GM23338 (cell line): ENCODE measurements around the gene BNC2. TPM values are rescaled to one million over a fixed set of nuclear protein-coding genes. Genes with fewer than 3 reads are reported as not detected.
A peak's percentile ranks its signal among the peaks of the same experiment; 100 is the strongest.

Source experiments
- ATAC-seq: fragments of 200-7000 bp; cut with Tn5 transposase; 3 replicates; pipeline ENCODE4 v1.9.1; 2020
- DNase-seq: peaks from one replicate; pipeline ENCODE4 v3.0.0-alpha.2; 2015; ENCODE audit warnings: low spot score
- H2AFZ ChIP-seq: fragments of 200-600 bp; sonication (generic); 2 replicates; pipeline ENCODE4 v1.8.0; 2016; ENCODE audit warnings: antibody characterized with exemption, mild to moderate bottlenecking, moderate library complexity
- H3F3A ChIP-seq: fragments of 200-600 bp; sonication (generic); replicated peaks from 2 replicates; pipeline ENCODE4 v1.8.0; 2017; ENCODE audit warnings: antibody characterized with exemption, mixed run types, low read depth
- H3K27ac ChIP-seq: fragments of 200-600 bp; sonication (generic); 2 replicates; pipeline ENCODE4 v1.6.1; 2016; ENCODE audit warnings: low read depth
- H3K27me3 ChIP-seq: fragments of 200-600 bp; sonication (generic); 2 replicates; pipeline ENCODE4 v1.8.0; 2016; ENCODE audit warnings: mild to moderate bottlenecking, mixed run types, moderate library complexity; ENCODE audit not compliant: insufficient read depth
- H3K36me3 ChIP-seq: fragments of 200-600 bp; sonication (generic); 2 replicates; pipeline ENCODE4 v1.8.0; 2016; ENCODE audit warnings: mild to moderate bottlenecking; ENCODE audit not compliant: insufficient read depth
- H3K4me1 ChIP-seq: fragments of 200-600 bp; sonication (generic); 2 replicates; pipeline ENCODE4 v1.8.0; 2016; ENCODE audit warnings: mild to moderate bottlenecking, moderate library complexity; ENCODE audit not compliant: insufficient read depth
- H3K4me2 ChIP-seq: fragments of 200-600 bp; sonication (generic); 2 replicates; pipeline ENCODE4 v1.7.1; 2017; ENCODE audit warnings: mixed run types
- H3K4me3 ChIP-seq: fragments of 200-600 bp; sonication (generic); 2 replicates; pipeline ENCODE4 v1.6.1; 2016; ENCODE audit warnings: mixed run types
- H3K79me2 ChIP-seq: fragments of 200-600 bp; sonication (generic); replicated peaks from 2 replicates; pipeline ENCODE4 v1.8.0; 2017; ENCODE audit warnings: mild to moderate bottlenecking; ENCODE audit not compliant: insufficient read depth
- H3K9me2 ChIP-seq: fragments of 200-600 bp; sonication (generic); 2 replicates; pipeline ENCODE4 v1.8.0; 2017; ENCODE audit not compliant: insufficient read depth
- H4K20me1 ChIP-seq: fragments of 200-600 bp; sonication (generic); replicated peaks from 2 replicates; pipeline ENCODE4 v1.8.0; 2017; ENCODE audit warnings: mild to moderate bottlenecking; ENCODE audit not compliant: insufficient read depth
- H3K27ac Mint-ChIP-seq: 2 replicates; pipeline ENCODE4 v1.8.0; 2020; ENCODE audit warnings: inconsistent platforms, mild to moderate bottlenecking, moderate library complexity, mixed read lengths
- H3K27me3 Mint-ChIP-seq: 3 replicates; pipeline ENCODE4 v1.8.0; 2022; ENCODE audit warnings: low read depth, mild to moderate bottlenecking, moderate library complexity, mixed read lengths, inconsistent platforms; ENCODE audit not compliant: insufficient read depth, poor library complexity
- H3K36me3 Mint-ChIP-seq: 3 replicates; pipeline ENCODE4 v1.8.0; 2021; ENCODE audit warnings: low read depth, mild to moderate bottlenecking, inconsistent platforms, moderate library complexity, mixed read lengths
- H3K4me1 Mint-ChIP-seq: 3 replicates; pipeline ENCODE4 v1.8.0; 2020; ENCODE audit warnings: mild to moderate bottlenecking, inconsistent platforms, mixed read lengths
- H3K4me3 Mint-ChIP-seq: 3 replicates; pipeline ENCODE4 v1.8.0; 2021; ENCODE audit warnings: moderate library complexity, mild to moderate bottlenecking, inconsistent platforms, mixed read lengths
- H3K9me3 Mint-ChIP-seq: 3 replicates; pipeline ENCODE4 v1.8.0; 2020; ENCODE audit warnings: moderate library complexity, mild to moderate bottlenecking, inconsistent platforms, mixed read lengths
- CREB1 ChIP-seq: fragments of 250-450 bp; sonication (Bioruptor Pico); IDR thresholded peaks from 2 replicates; pipeline ENCODE4 v1.5.0; 2020; ENCODE audit warnings: low read depth, mild to moderate bottlenecking, moderate library complexity
- CTCF ChIP-seq, 2 experiments: fragments of 200-600 bp in 1 of 2; sonication (generic) in 1 of 2; conservative IDR thresholded peaks; 2 replicates each; pipeline versions ENCODE4 v1.5.1 to v1.6.1; 2016 to 2017; ENCODE audit warnings: antibody characterized with exemption in 2 of 2, low read depth in 2 of 2, mild to moderate bottlenecking in 2 of 2, moderate library complexity in 1 of 2
- JUNB ChIP-seq: IDR thresholded peaks from one replicate; pipeline ENCODE4 v1.6.1; 2016; ENCODE audit warnings: antibody characterized with exemption; ENCODE audit not compliant: unreplicated experiment
- NANOG ChIP-seq: IDR thresholded peaks from 2 replicates; pipeline ENCODE4 v1.6.1; 2016; ENCODE audit warnings: antibody characterized with exemption, borderline replicate concordance
- POLR2AphosphoS5 ChIP-seq: IDR thresholded peaks from 2 replicates; pipeline ENCODE4 v1.6.1; 2016; ENCODE audit warnings: antibody characterized with exemption, low read depth
- STAT1 ChIP-seq: IDR thresholded peaks from one replicate; pipeline ENCODE4 v1.6.1; 2016; ENCODE audit warnings: antibody characterized with exemption; ENCODE audit not compliant: unreplicated experiment
- ZNF331 ChIP-seq: fragments of 250-450 bp; sonication (Bioruptor Pico); IDR thresholded peaks from 2 replicates; pipeline ENCODE4 v1.5.0; 2020; ENCODE audit warnings: low read depth, mild to moderate bottlenecking, moderate library complexity
- ZNF462 ChIP-seq: fragments of 250-450 bp; sonication (Bioruptor Pico); IDR thresholded peaks from 2 replicates; pipeline ENCODE4 v1.5.0; 2020; ENCODE audit warnings: mild to moderate bottlenecking, moderate library complexity
- polyA plus RNA-seq: library from polyadenylated mRNA; unstranded; fragments of >200 nt; fragmentation: Nextera tagmentation; extraction: Ambion mirVana; gene quantifications from 2 replicates; pipeline ENCODE4 v1.2.1, GENCODE V29; 2016
- total RNA-seq: library from RNA; depleted of rRNA; stranded (reverse); fragments of >200 nt; shearing (Covaris generic); gene quantifications from 2 replicates; pipeline ENCODE4 v1.2.3, GENCODE V29; 2014
- TF ChIP-seq, protein P1 (sequence below): IDR thresholded peaks from 2 replicates; pipeline ENCODE4 v1.6.1; 2016; ENCODE audit warnings: antibody characterized with exemption

BNC2 gene
- total and polyA plus RNA-seq, 2 experiments from 2014 or later: 12.7 to 13.2 TPM

DNA sequence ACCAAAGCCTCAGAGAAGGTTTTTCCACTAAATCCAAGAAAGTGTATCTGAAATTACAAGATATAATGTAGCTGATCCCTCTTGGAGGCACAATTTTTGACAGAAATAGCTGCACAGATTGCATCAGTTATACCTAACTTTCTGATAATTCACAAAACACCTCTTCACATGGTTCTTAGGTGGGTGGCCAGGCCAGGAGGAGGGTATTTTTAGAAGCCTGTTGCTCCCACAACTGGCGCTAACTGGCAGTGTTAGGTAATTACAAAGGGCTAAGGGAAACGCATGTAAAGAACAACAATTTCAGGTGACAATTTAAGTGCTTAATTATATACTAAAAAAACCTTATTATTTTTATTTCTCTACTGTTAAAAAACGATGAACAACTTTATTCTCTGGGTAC lies 247.9 kb downstream of the BNC2 start (continued):
- TF ChIP-seq, protein P1, sequence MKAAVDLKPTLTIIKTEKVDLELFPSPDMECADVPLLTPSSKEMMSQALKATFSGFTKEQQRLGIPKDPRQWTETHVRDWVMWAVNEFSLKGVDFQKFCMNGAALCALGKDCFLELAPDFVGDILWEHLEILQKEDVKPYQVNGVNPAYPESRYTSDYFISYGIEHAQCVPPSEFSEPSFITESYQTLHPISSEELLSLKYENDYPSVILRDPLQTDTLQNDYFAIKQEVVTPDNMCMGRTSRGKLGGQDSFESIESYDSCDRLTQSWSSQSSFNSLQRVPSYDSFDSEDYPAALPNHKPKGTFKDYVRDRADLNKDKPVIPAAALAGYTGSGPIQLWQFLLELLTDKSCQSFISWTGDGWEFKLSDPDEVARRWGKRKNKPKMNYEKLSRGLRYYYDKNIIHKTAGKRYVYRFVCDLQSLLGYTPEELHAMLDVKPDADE: no peak

- H3K27ac ChIP-seq: no peak overlapping the region
- peaks cover 35% of the 10 kb centered on the region for H3K4me1 ChIP-seq
- DNase-seq (no peak), ATAC-seq (no peak)
- no peaks in the 10 kb centered on the region for H3K27me3 ChIP-seq
- no peak overlapping the region for H3K4me3 ChIP-seq
- H3K4me3 Mint-ChIP-seq: no peak overlapping the region
- peak overlapping the region; percentile 54 for H3K27ac Mint-ChIP-seq
- H2AFZ ChIP-seq: no peak overlapping the region
- no peaks in the 10 kb centered on the region for H4K20me1 ChIP-seq
- H3K9me2 ChIP-seq: no peaks in the 10 kb centered on the region
- no peaks in the 10 kb centered on the region for H3K36me3 ChIP-seq
- peaks cover 57% of the 10 kb centered on the region for H3K4me1 Mint-ChIP-seq
- H3K36me3 Mint-ChIP-seq: no peaks in the 10 kb centered on the region
- no peaks in the 10 kb centered on the region for H3F3A ChIP-seq
- H3K27me3 Mint-ChIP-seq: peaks cover 3% of the 10 kb centered on the region
- TF ChIP-seq POLR2AphosphoS5 (no peak), CTCF (conservative IDR thresholded peaks at IDR 0.05; ENCODE audit: low read depth in 2 of 2) (no peak), ZNF331 (CRISPR knock-in tag) (no peak), STAT1 (no peak)
- peaks cover 7% of the 10 kb centered on the region; the same call in 1 of the 2 replicates for H3K79me2 ChIP-seq
- H3K9me3 Mint-ChIP-seq: no peaks in the 10 kb centered on the region
- H3K4me2 ChIP-seq: peak overlapping the region; percentile 46
These were observed 250.5 kb downstream of the BNC2 start for GRCh38 chr9:16619914-16620520.

GRCh38 chr9:16619402-16619801 lies 251.1 kb downstream of the BNC2 start:
- no peaks in the 10 kb centered on the region for H3F3A ChIP-seq
- no peaks in the 10 kb centered on the region for H3K9me2 ChIP-seq
- H3K4me3 ChIP-seq: no peak overlapping the region
- Mint-ChIP-seq H3K27me3 (peaks cover 3% of the 10 kb centered on the region), H3K9me3 (no peaks in the 10 kb centered on the region), H3K4me3 (no peak overlapping the region), H3K27ac (peak overlapping the region; percentile 54), H3K4me1 (peaks cover 52% of the 10 kb centered on the region), H3K36me3 (no peaks in the 10 kb centered on the region)
- ATAC-seq: no peak
- no peaks in the 10 kb centered on the region for H4K20me1 ChIP-seq
- no peak overlapping the region for H3K27ac ChIP-seq
- no peaks in the 10 kb centered on the region for H3K27me3 ChIP-seq
- H2AFZ ChIP-seq: no peak overlapping the region
- no peaks in the 10 kb centered on the region for H3K36me3 ChIP-seq
- H3K4me1 ChIP-seq: peaks cover 34% of the 10 kb centered on the region
- H3K79me2 ChIP-seq: peaks cover 4% of the 10 kb centered on the region; the same call in 1 of the 2 replicates
- no peak for DNase-seq
- peak overlapping the region; percentile 46; the same call in 1 of the 2 replicates for H3K4me2 ChIP-seq
- TF ChIP-seq NANOG (no peak), ZNF462 (CRISPR knock-in tag) (no peak), CREB1 (CRISPR knock-in tag) (no peak), JUNB (no peak)
